ENCODE results near the gene TTC29.
A peak's percentile ranks its signal among the peaks of the same experiment; 100 is the strongest.

Gene TTC29, protein sequence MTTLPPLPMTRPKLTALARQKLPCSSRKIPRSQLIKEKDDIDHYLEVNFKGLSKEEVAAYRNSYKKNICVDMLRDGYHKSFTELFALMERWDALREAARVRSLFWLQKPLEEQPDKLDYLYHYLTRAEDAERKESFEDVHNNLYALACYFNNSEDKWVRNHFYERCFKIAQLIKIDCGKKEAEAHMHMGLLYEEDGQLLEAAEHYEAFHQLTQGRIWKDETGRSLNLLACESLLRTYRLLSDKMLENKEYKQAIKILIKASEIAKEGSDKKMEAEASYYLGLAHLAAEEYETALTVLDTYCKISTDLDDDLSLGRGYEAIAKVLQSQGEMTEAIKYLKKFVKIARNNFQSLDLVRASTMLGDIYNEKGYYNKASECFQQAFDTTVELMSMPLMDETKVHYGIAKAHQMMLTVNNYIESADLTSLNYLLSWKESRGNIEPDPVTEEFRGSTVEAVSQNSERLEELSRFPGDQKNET

DNA sequence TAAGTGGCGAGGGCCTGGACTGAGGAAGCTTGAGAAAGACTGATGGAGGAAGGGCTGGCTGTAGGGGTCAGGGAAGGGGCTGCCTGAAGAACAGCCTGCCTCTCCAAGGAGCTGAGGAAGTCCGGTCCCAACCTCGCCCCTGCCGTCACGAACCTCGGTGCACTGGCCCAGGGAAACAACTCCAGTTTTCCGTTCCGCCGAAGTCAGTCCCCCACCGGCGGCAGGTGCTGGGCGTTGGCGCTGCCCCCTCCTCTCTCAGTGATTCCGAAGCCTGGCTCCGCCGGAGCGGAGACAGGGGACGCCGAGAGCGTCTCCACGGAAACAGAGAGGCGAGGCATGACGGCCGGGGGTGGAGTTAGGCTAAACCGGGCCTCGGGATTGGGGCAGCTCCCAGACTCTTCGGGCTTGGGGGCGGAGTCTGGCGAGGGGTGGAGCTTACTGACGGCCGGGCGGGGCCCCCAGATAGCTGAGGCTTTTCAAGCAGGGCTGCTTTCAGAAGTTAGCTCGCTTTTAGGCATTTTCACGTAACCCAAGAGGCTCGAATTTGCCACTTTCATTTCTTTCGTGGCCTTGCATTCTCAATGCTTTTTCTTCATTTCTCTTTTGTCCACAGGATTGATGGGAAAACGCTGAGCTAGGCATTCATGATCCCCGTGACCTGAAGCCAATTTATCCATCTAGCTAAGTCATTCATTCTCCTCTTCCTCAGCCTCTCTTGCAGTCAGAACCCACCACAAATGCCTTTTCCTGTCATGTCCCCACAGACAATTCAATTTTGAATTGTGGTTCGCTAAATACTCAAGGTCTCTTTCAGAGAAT, at the start of gene TTC29:
TTC29 (minus strand) TSS at position 309 of the 819 bp plus-strand sequence. CDS start 5,969 bp downstream, outside the sequence.
- DNase-seq, result peak; percentile 95

DNA sequence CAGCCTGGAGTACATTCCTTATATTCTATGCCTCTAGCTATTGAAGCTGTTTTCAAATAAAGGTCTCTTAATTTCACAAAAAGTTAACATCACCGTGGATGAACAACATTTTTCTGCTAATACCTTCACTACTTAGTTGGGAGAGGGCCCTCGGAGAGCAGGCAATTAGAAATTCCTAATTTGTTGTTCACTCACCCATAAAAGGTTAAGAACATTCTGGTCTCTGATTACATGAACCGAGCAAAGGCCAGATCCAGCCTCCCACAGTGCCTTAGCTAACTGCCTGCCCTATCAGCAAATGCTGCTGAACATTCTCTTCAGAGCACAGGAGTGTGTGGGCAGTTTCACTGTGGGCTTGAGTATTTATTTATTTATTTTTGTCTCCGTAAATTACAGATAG, 36.0 kb upstream of the TTC29 start:
- DNase-seq, result no peak

DNA sequence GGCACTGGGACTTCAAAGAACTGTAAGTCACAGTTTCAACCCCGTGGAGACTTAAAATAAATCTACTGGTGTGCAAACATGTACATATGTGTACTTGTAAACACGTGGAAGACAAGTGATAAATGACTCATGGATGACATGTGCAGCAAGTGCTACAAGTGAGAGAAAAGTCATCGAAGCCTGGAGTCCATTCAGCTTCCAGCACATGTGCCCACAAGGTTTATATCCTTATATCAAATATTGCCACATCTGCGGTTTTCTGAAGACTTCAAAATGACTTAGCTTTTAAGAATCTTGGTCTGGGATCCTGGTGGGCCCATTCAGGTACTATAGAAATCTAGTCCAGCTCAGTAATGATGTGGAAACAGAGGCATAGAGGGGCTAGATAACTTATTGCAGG, 33.0 kb upstream of the TTC29 start:
- DNase-seq, result no peak

DNA sequence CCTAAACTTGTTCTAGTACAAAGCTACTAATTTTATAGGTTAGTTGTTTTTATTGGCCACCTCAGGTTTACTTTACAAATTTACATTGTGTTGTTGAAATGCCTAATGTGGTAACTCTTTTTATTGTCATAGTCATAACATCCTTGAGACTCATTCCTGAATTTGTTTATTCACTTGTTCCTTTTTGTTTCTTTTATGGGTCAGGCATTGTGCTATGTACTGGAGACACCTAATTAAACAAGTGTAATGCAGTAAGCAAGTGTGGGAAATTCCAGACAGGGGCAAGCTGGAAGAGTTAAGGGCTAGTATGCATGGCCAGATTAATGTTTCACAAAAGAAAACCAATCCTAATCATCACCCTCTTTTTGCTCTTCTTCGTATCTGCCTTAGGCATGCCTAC, 30.5 kb upstream of the TTC29 start:
- DNase-seq, result no peak

- DNase-seq, result no peak
These were observed 29.9 kb upstream of the TTC29 start for GRCh38 chr4:146975527-146975926.

DNA sequence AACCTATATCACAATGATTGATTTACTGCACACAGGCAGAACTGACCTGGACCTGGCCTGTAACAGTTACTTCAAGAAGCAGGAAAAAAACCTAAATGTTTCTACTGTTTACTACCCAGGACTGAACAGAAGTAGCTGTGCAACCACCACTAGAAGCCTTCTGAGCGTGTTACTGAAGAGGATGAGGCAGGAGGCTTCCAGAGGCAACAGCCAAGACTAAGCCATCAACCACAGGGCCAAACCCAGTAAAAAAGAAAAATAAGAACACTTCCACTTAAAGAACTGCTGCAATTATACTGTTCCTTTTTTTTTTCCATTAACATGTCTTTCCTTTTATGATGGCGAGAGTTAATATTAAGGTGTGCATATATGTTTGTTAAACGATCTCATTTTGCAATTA, 29.4 kb upstream of the TTC29 start:
- DNase-seq, result no peak

DNA sequence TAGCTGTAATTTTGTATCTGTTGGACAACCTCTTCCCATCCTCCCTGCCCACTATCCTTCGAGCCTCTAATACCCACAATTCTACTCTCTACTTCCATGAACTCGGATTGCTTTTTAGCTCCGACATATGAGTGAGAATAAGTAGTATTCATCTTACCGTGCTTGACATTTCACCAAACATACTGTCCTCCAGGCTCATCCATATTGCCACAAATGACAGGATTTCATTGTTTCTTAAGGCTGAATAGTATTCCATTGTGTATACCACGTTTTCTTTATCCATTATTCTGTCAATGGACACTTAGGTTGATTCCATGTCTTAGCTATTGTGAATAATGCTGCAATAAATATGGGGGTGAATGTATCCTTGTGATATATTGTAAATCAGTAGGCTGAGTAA, 26.4 kb upstream of the TTC29 start:
- no peak for DNase-seq

- DNase-seq, result no peak
These were observed 23.5 kb upstream of the TTC29 start for GRCh38 chr4:146969126-146969525.

DNA sequence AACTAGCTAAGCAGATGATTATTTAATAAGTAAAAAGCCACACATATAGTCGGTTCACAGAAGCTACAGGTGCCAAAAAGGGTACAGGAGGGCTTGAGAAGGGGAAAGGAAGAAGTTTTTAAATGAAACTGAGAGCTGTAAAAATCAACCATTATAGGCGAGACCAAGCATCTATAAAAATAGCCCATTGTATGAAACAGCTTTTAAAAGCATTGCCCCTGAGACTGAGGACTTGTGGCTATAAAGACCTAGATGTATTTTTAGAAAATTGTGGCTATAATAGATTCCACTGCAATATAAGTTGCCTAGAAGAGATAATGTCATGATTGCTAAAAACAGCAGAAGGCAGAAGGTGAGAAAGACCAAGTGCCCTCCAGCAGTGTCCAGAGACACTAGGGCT, 15.0 kb upstream of the TTC29 start:
- no peak for DNase-seq

DNA sequence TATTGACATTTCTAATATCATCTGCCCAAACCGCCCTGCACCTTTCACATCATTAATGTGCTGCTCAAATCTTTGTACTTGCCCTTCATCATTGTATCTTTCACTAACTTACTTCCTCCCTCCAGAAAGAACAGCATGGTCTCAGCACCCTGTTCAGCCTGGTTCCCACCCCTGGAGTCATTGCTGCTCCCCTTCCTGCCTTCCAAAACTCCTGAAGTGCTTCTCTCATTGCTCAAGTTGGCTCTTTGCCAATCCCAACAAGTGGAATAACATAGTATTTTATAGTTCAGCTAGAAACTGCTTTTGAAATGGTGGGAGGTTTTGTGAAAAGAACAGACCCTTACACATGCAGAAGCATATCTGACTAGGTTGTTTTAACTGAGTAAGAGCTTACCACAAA, 14.0 kb upstream of the TTC29 start:
- no peak for DNase-seq

GRCh38 chr4:146957237-146957636, 11.6 kb upstream of the TTC29 start:
- no peak for DNase-seq

GRCh38 chr4:146952896-146953295, 7.2 kb upstream of the TTC29 start:
- no peak for DNase-seq

- no peak for DNase-seq
These were observed 3.9 kb upstream of the TTC29 start for GRCh38 chr4:146949559-146949958.

GRCh38 chr4:146943691-146944375, 1.8 kb downstream of the TTC29 start:
- no peak for DNase-seq

DNA sequence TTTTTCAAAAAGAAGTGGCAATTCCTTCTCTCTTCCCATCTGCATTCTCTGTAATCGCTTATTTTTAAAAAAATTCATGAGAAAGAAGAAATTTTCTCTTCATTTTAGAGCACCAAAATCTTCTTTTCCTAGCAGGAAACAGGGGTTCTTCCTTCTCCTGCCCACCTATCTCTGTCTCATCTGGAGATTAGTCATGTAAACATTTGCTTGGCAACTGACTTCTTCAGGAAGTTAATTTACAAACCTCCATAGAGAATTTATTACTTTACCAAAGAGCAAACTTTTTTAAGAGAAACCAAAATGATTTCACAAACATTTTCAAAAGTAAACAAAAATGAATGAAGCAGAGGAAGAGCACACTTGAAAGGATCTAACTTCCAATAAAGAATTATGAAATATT, 13.5 kb downstream of the TTC29 start:
- no peak for DNase-seq

DNA sequence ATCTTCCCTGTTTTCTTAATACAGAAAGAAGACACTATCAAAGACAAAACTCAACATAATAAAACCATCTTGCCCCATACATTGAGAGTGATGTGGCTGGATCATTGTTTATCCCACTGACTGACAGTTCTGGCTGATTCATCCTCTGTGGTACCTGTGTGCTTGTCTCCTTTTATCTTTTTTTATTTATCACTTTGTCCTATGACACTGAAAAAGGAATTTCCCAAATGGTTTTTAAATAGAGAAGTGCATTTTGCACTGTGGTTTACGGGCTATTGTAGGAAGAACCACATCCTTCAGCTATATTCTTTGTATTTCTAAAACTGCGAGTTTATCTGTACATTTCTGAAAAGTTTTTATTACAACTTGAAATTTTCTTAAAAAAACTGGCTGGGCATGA, 15.0 kb downstream of the TTC29 start:
- no peak for DNase-seq

- no peak for DNase-seq
These were observed 18.0 kb downstream of the TTC29 start for GRCh38 chr4:146927695-146928094.

DNA sequence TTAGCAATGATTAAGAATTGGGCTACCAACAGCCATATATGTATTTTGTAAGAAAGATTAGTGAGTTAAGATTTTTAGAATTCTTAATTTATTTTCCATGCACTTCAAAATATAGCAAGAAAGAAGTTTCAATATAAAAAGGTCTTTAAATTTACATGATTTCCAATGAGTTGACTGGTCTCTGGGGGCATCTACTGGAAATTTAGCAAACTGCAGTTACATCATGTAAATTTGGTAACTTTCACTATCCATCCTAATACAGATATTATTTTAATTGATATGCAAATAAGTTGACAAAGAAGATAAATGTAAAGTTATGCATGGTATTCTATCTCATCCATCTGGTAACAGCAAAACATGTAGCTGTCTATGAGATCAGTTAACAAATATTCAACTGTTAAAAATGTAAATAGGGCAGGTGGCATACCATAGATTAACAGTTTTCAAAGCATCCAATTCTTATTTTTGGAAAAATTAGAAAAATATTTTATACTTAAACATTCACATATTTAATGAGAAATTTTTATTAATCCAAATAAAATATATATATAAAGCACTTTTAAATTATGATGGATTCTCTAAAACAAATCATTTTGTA, 29.1 kb downstream of the TTC29 start:
- no peak for DNase-seq

GRCh38 chr4:146915132-146915531, 30.5 kb downstream of the TTC29 start:
- DNase-seq, result no peak

- DNase-seq, result no peak
These were observed 45.4 kb downstream of the TTC29 start for GRCh38 chr4:146900295-146900694.

GRCh38 chr4:146890301-146890700, 55.4 kb downstream of the TTC29 start:
- DNase-seq, result no peak

DNA sequence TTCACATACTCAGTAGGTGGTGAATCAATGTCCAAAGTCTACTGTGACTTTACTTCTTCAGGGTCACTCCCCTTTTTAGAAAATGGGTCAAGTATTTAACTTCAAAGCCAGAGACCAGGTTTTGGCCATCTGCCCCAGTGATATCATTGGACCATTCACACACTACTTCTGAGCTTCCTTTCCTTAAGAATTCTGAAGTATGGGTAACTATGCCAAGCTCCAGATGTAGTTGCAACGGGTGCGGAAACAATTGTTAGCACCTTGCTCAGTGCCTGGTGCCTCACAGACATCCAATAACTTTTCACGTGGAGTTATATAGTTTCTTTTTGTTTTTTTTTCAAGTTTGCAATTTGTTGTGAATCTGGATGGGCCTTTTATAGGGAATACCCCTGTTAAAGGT, 62.6 kb downstream of the TTC29 start:
- DNase-seq, result no peak

DNA sequence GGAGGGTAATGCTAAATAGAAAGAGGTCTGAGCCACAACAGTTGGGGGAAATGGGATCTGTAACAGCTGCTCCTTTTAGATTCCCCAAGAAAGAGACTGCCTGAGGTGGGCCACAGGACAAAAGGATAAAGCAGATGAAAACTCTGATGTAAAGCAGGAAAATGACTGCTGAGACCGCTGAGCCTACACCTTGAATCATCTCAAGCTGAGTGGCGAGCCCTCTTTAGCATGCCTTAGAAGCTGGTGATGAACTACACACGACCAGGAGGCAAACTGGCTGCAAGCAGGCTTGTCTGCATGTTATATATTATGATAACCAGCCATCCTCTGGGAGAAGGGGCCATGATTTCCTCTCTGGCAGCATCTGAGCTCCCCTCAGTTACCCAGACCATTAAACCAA, 88.4 kb downstream of the TTC29 start:
- no peak for DNase-seq
